Body of pancreas (tissue), 4 donors: ENCODE data around the gene RAB40C. TPM values are rescaled to one million over a fixed set of nuclear protein-coding genes. Genes with fewer than 3 reads are reported as not detected.

Source experiments
- ATAC-seq: fragments of 150-250 bp; one replicate; pipeline ENCODE4 v1.9.1; 2016
- DNase-seq, 4 donors: peaks; one replicate each; pipeline ENCODE4 v3.0.0-alpha.2; 2019
- H3K27ac ChIP-seq, 4 donors: fragments of 200-600 bp; sonication (generic); 1 replicate in 3 of 4; 2 replicates in 1 of 4; pipeline versions ENCODE4 v1.5.1 to v1.6.1; 2016 to 2019; ENCODE audit warnings: mild to moderate bottlenecking in 1 of 4, mixed read lengths in 1 of 4, moderate library complexity in 1 of 4
- H3K27me3 ChIP-seq, 2 donors: fragments of 200-600 bp; sonication (generic); one replicate each; pipeline ENCODE4 v1.6.0; 2016; ENCODE audit warnings: mild to moderate bottlenecking in 1 of 2
- H3K36me3 ChIP-seq, 2 donors: fragments of 200-600 bp; sonication (generic); replicated peaks in 1 of 2; 2 replicates each; pipeline ENCODE4 v1.5.1; 2016; ENCODE audit warnings: low read depth in 2 of 2; ENCODE audit not compliant: insufficient read depth in 1 of 2
- H3K4me1 ChIP-seq: fragments of 200-600 bp; sonication (generic); one replicate; pipeline ENCODE4 v1.6.0; 2016
- H3K4me3 ChIP-seq, 2 donors: fragments of 200-600 bp; sonication (generic); 1 replicate in 1 of 2; 2 replicates in 1 of 2; pipeline ENCODE4 v1.5.1; 2016 to 2019
- H3K9me3 ChIP-seq, 3 donors: fragments of 200-600 bp; sonication (generic); 1 replicate in 2 of 3; 2 replicates in 1 of 3; pipeline ENCODE4 v1.5.1; 2016
- POLR2A ChIP-seq, 3 donors: fragments of 450-650 bp; IDR thresholded peaks; one replicate each; pipeline ENCODE4 v1.6.1; 2016; ENCODE audit warnings: antibody characterized with exemption in 3 of 3, mild to moderate bottlenecking in 2 of 3
- WGBS, 2 donors: methylation state at CpG; one replicate each; pipeline ENCODE4 v1.1.5; 2017; 5-methylcytosine and 5-hydroxymethylcytosine counted together
- intact Hi-C: fragments of 100-400 bp; cut with DNase I; formaldehyde crosslinking; loops from one replicate; pipeline ENCODE4 v1.15.1; 2023
- total RNA-seq, 2 donors: library from RNA; depleted of rRNA; stranded (reverse); fragments of >200 nt; gene quantifications; one replicate each; pipeline ENCODE4 v1.1.0, GENCODE V29; 2016
- TF ChIP-seq, protein P1 (sequence below), 7 experiments: fragments of 450-650 bp in 4 of 7; fragments of 200-600 bp in 3 of 7; sonication (generic) in 3 of 7; IDR thresholded peaks; one replicate each; pipeline ENCODE4 v1.5.1; 2016 to 2019; ENCODE audit warnings: antibody characterized with exemption in 7 of 7

RAB40C gene
- total RNA-seq, 2 donors from 2014 or later, result 37.2 to 41.0 TPM

DNA sequence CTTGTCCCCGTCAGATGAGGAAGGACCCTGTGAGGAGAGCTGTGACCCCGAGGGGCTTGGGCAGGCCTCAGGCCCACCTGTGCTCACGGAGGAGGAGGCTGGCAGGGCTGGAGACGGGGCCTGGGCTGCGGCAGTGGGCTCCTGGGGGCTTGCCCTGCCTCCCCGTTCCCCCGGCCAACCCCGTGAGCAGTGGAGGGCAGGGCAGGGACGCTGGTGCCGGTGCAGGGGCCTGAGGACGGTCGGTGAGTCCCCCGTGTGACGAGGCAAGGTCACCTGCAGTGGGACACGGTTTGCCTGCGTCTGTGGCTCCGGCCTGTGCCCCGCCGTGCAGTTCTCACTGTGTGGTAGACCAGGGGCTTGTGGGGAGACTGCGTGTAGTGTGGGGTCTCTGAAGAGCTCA lies 69.8 kb downstream of the RAB40C start:
- Histone ChIP-seq H3K36me3 (no peaks in the 10 kb centered on the region), H3K9me3 (no peaks in the 10 kb centered on the region), H3K4me1 (peaks cover 19% of the 10 kb centered on the region), H3K27ac (peak overlapping the region in 1 of 4 donors; percentile 80), H3K27me3 (no peaks in the 10 kb centered on the region), H3K4me3 (no peak overlapping the region)
- 85% methylated on average over 20 of the region's 20 CpGs; no CpG with 5 or more reads in 1 of the 2 donors for WGBS, 2 donors
- ATAC-seq (no peak), DNase-seq (no peak)
- intact Hi-C loops, result no loop called here
- TF ChIP-seq, protein P1, sequence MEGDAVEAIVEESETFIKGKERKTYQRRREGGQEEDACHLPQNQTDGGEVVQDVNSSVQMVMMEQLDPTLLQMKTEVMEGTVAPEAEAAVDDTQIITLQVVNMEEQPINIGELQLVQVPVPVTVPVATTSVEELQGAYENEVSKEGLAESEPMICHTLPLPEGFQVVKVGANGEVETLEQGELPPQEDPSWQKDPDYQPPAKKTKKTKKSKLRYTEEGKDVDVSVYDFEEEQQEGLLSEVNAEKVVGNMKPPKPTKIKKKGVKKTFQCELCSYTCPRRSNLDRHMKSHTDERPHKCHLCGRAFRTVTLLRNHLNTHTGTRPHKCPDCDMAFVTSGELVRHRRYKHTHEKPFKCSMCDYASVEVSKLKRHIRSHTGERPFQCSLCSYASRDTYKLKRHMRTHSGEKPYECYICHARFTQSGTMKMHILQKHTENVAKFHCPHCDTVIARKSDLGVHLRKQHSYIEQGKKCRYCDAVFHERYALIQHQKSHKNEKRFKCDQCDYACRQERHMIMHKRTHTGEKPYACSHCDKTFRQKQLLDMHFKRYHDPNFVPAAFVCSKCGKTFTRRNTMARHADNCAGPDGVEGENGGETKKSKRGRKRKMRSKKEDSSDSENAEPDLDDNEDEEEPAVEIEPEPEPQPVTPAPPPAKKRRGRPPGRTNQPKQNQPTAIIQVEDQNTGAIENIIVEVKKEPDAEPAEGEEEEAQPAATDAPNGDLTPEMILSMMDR (IDR thresholded peaks at IDR 0.05), result no peak
- TF ChIP-seq POLR2A (IDR thresholded peaks at IDR 0.05), result no peak

DNA sequence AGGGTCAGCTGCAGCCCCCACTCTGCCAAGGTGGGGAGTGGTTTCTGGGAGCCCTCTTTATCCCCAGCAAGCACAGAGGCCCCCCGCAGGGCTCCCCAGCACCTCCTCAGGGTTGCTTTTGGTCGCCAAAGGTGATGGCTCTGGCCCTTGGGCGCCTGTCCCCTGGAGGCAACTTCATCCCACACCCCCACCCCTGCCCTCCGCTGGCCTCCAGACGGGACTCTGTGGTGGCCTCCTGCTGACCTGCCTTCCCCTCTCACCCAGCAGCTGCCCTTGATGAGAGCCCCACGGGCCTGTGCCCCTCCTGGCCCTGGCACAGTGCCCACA lies 70.2 kb downstream of the RAB40C start:
- WGBS, 2 donors, result 64 to 67% methylated on average over 4 of the region's 6 CpGs
- Histone ChIP-seq H3K4me3 (no peak overlapping the region), H3K27me3 (no peaks in the 10 kb centered on the region), H3K27ac (peak overlapping the region; percentile 68 to 82 (median 76)), H3K9me3 (no peaks in the 10 kb centered on the region), H3K4me1 (peaks cover 19% of the 10 kb centered on the region), H3K36me3 (no peaks in the 10 kb centered on the region)
- no peak for ATAC-seq
- intact Hi-C loops, result no loop called here
- no peak for DNase-seq
- no peak for TF ChIP-seq POLR2A (IDR thresholded peaks at IDR 0.05)
- TF ChIP-seq, protein P1 (IDR thresholded peaks at IDR 0.05), result no peak

DNA sequence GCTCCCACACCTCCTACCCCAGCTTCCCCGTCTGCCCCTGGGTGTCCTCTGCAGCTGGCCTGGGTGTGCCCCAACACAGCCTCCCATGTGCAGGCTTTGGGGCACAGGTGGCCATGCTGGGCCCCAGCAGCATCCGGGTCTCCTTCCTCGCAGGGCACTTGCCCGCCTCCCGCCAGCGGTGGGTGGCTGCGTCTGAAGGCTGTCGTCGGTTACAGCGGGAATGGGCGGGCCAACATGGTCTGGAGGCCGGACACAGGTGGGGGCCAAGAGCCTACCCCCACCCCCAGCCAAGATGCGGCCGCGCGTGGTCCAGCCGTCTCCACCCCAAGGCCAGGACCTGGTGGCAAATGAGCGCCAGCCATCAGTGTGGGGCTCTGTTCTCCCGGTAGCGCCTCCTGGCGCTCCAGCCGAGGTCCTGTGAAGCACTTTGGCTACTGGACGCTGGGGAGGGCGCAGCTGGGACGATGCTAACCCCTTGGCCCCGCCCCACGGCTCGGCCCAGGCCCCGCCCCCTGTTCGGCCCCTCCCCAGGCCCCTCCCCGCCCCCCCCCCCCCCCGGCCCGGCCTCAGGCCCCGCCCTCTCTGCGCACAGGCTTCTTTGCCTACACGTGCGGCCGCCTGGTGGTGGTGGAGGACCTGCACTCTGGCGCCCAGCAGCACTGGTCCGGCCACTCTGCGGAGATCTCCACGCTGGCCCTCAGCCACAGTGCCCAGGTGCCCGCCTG lies 70.8 kb downstream of the RAB40C start:
- Histone ChIP-seq H3K27me3 (no peaks in the 10 kb centered on the region), H3K9me3 (no peaks in the 10 kb centered on the region), H3K36me3 (no peaks in the 10 kb centered on the region), H3K4me1 (peaks cover 19% of the 10 kb centered on the region), H3K27ac (peak overlapping the region; percentile 71 to 82 (median 80)), H3K4me3 (no peak overlapping the region)
- TF ChIP-seq POLR2A (IDR thresholded peaks at IDR 0.05), result peak in 2 of 3 donors; percentile 42 to 52
- TF ChIP-seq, protein P1 (IDR thresholded peaks at IDR 0.05), result peak; percentile 54 to 76 (median 67)
- 18 to 20% methylated on average over 2 to 27 of the region's 43 CpGs for WGBS, 2 donors
- ATAC-seq, result peak; percentile 88
- DNase-seq, result peak; percentile 96 to 99 (median 98)
- intact Hi-C loops, result no loop called here

DNA sequence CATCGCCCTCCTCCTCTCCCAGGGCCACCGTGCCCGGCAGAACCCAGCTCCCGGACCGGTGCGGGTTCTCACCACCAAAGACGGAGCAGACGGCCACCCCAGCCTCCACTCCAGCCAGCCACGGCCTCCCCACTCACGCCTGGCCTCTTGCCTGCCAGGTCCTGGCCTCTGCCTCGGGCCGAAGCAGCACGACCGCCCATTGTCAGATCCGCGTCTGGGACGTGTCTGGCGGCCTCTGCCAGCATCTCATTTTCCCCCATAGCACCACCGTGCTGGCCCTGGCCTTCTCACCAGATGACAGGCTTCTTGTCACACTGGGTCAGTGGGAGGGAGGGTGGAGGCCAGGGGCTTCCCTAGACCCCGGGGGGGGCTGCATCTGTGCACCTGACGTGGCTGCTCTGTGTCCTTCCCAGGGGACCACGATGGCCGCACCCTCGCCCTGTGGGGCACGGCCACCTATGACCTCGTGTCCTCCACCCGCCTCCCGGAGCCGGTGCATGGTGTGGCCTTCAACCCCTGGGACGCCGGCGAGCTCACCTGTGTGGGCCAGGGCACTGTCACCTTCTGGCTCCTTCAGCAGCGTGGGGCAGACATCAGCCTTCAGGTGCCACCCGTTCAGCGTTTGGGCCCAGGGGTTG lies 71.4 kb downstream of the RAB40C start:
- Histone ChIP-seq H3K9me3 (no peaks in the 10 kb centered on the region), H3K4me1 (peaks cover 19% of the 10 kb centered on the region), H3K4me3 (no peak overlapping the region), H3K27me3 (no peaks in the 10 kb centered on the region), H3K36me3 (no peaks in the 10 kb centered on the region), H3K27ac (peak overlapping the region; percentile 30 to 80 (median 78))
- TF ChIP-seq, protein P1 (IDR thresholded peaks at IDR 0.05), result no peak
- no peak for TF ChIP-seq POLR2A (IDR thresholded peaks at IDR 0.05)
- ATAC-seq, result no peak
- intact Hi-C loops, result no loop called here
- WGBS, 2 donors, result 0 to 30% methylated on average over 3 to 35 of the region's 35 CpGs
- DNase-seq, result peak in 1 of 4 donors; percentile 42
